Ishikawa (cell line): ENCODE measurements around the gene GAK.

Experiments
- CEBPB ChIP-seq: IDR thresholded peaks from 2 replicates; pipeline ENCODE4 v1.6.1; 2012
- CREB1 ChIP-seq: IDR thresholded peaks from 2 replicates; pipeline ENCODE4 v1.6.1; 2012; ENCODE audit warnings: low read depth
- EGR1 ChIP-seq: IDR thresholded peaks from 2 replicates; pipeline ENCODE4 v1.6.1; 2012
- EP300 ChIP-seq: IDR thresholded peaks from 2 replicates; pipeline ENCODE4 v1.6.1; 2012; ENCODE audit warnings: borderline replicate concordance
- FOXM1 ChIP-seq: IDR thresholded peaks from 2 replicates; pipeline ENCODE4 v1.6.1; 2012; ENCODE audit warnings: low read depth, borderline replicate concordance
- MAX ChIP-seq: IDR thresholded peaks from 2 replicates; pipeline ENCODE4 v1.6.1; 2012
- NFIC ChIP-seq: IDR thresholded peaks from 2 replicates; pipeline ENCODE4 v1.6.1; 2012
- RAD21 ChIP-seq: IDR thresholded peaks from 2 replicates; pipeline ENCODE4 v1.6.1; 2012; ENCODE audit warnings: low read depth
- REST ChIP-seq: IDR thresholded peaks from 2 replicates; pipeline ENCODE4 v1.6.1; 2012; ENCODE audit warnings: low read depth, mild to moderate bottlenecking
- TAF1 ChIP-seq: IDR thresholded peaks from 2 replicates; pipeline ENCODE4 v1.6.1; 2012; ENCODE audit warnings: low read depth, mild to moderate bottlenecking
- TCF12 ChIP-seq: IDR thresholded peaks from 2 replicates; pipeline ENCODE4 v1.6.1; 2012; ENCODE audit warnings: low read depth
- TEAD4 ChIP-seq: IDR thresholded peaks from 2 replicates; pipeline ENCODE4 v1.6.1; 2012
- USF1 ChIP-seq: IDR thresholded peaks from 2 replicates; pipeline ENCODE4 v1.6.1; 2012
- YY1 ChIP-seq: IDR thresholded peaks from 2 replicates; pipeline ENCODE4 v1.6.1; 2012; ENCODE audit warnings: low read depth
- ZBTB7A ChIP-seq: IDR thresholded peaks from 2 replicates; pipeline ENCODE4 v1.6.1; 2012; ENCODE audit warnings: low read depth

GAK gene

GRCh38 chr4:959338-960139 is 27.4 kb upstream of the GAK start:
- TF ChIP-seq FOXM1 (no peak), REST (no peak), TEAD4 (no peak), RAD21 (no peak), EGR1 (no peak), YY1 (no peak), TCF12 (no peak)

GRCh38 chr4:958696-959337 is 26.7 kb upstream of the GAK start:
- TF ChIP-seq FOXM1 (no peak), CREB1 (no peak), REST (no peak), TEAD4 (no peak), ZBTB7A (no peak), EP300 (no peak)

- TF ChIP-seq TAF1 (no peak), EP300 (no peak), TEAD4 (no peak), CREB1 (no peak)
Observed at GRCh38 chr4:958314-958665, 26.2 kb upstream of the GAK start.

GRCh38 chr4:957581-958313 is 25.6 kb upstream of the GAK start:
- no peak for TF ChIP-seq REST
- no peak for TF ChIP-seq RAD21
- no peak for TF ChIP-seq TEAD4
- TF ChIP-seq USF1, result no peak
- no peak for TF ChIP-seq CEBPB
- no peak for TF ChIP-seq CREB1
- TF ChIP-seq YY1, result no peak
- TF ChIP-seq TCF12, result no peak
- no peak for TF ChIP-seq EGR1
- no peak for TF ChIP-seq TAF1
- TF ChIP-seq NFIC, result no peak

- no peak for TF ChIP-seq USF1
- TF ChIP-seq CREB1, result no peak
- no peak for TF ChIP-seq YY1
- TF ChIP-seq TAF1, result no peak
- TF ChIP-seq MAX, result no peak
- TF ChIP-seq CEBPB, result no peak
- no peak for TF ChIP-seq EP300
- no peak for TF ChIP-seq RAD21
- no peak for TF ChIP-seq ZBTB7A
- no peak for TF ChIP-seq EGR1
- no peak for TF ChIP-seq TEAD4
- no peak for TF ChIP-seq REST
- no peak for TF ChIP-seq TCF12
- TF ChIP-seq FOXM1, result no peak
- TF ChIP-seq NFIC, result no peak
Observed at GRCh38 chr4:957231-957580, 25.1 kb upstream of the GAK start.
